ENCODE results near the gene ENPP1.

DNA sequence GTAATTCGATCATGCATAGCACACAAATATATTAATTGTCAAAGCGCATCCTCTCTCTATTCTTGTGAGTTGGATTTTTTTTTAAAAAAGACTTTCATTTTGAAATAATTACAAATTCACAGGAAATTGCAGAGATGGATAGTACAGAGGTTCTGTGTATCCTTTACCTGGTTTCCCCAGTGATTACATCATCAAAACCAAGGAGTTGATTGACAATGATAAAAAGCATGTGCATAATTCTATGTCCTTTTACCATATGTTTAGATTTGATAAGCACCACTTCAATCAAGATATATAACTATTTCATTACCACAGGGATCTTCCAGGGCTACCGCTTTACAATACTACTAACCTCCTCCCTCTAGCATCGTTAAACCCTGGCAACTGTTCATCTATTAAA lies 103.1 kb downstream of the ENPP1 start:
- TF ChIP-seq, protein P1, sequence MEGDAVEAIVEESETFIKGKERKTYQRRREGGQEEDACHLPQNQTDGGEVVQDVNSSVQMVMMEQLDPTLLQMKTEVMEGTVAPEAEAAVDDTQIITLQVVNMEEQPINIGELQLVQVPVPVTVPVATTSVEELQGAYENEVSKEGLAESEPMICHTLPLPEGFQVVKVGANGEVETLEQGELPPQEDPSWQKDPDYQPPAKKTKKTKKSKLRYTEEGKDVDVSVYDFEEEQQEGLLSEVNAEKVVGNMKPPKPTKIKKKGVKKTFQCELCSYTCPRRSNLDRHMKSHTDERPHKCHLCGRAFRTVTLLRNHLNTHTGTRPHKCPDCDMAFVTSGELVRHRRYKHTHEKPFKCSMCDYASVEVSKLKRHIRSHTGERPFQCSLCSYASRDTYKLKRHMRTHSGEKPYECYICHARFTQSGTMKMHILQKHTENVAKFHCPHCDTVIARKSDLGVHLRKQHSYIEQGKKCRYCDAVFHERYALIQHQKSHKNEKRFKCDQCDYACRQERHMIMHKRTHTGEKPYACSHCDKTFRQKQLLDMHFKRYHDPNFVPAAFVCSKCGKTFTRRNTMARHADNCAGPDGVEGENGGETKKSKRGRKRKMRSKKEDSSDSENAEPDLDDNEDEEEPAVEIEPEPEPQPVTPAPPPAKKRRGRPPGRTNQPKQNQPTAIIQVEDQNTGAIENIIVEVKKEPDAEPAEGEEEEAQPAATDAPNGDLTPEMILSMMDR (IDR thresholded peaks at IDR 0.05): no peak
- TF ChIP-seq, protein P2, sequence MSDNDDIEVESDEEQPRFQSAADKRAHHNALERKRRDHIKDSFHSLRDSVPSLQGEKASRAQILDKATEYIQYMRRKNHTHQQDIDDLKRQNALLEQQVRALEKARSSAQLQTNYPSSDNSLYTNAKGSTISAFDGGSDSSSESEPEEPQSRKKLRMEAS (IDR thresholded peaks at IDR 0.05; ENCODE audit: low read depth): no peak
- no peak for TF ChIP-seq YY1 (IDR thresholded peaks at IDR 0.05; ENCODE audit: low read depth)
- no peak for TF ChIP-seq EP300 (IDR thresholded peaks at IDR 0.05; ENCODE audit: borderline replicate concordance in 1 of 2, low read depth in 1 of 2, low read length in 1 of 2)
- no peak for TF ChIP-seq SMC3 (IDR thresholded peaks at IDR 0.05; ENCODE audit: low read depth, low read length)
- no peak for TF ChIP-seq JUND (IDR thresholded peaks at IDR 0.05)
- no peak for TF ChIP-seq EZH2phosphoT487 (IDR thresholded peaks at IDR 0.05; ENCODE audit: borderline replicate concordance, low read depth)
- TF ChIP-seq GABPA (IDR thresholded peaks at IDR 0.05; ENCODE audit: low read depth): no peak
- no peak for TF ChIP-seq TAF1 (IDR thresholded peaks at IDR 0.05; ENCODE audit: borderline replicate concordance, low read depth, low read length)
- no peak for TF ChIP-seq TEAD4 (IDR thresholded peaks at IDR 0.05; ENCODE audit: borderline replicate concordance, insufficient read depth)

Data from SK-N-SH (cell line).